Activated T-cell treated with anti-CD3 and anti-CD28 coated beads for 24 hours (primary cell): ENCODE measurements around the gene SMARCC1.

ENCODE experiments used
- DNase-seq: peaks from one replicate; pipeline ENCODE4 v3.0.0-alpha.2; 2020; ENCODE audit warnings: low read depth

The SMARCC1 gene

GRCh38 chr3:47586746-47587145, 194.9 kb downstream of the SMARCC1 start:
- DNase-seq, result no peak

- no peak for DNase-seq
Observed at GRCh38 chr3:47583320-47584075, 198.2 kb downstream of the SMARCC1 start.

- DNase-seq, result no peak
Observed at GRCh38 chr3:47581835-47582234, 199.9 kb downstream of the SMARCC1 start.

- no peak for DNase-seq
Observed at GRCh38 chr3:47581422-47581821, 200.3 kb downstream of the SMARCC1 start.

GRCh38 chr3:47580481-47580880, 201.2 kb downstream of the SMARCC1 start:
- no peak for DNase-seq

GRCh38 chr3:47579875-47580274, 201.8 kb downstream of the SMARCC1 start:
- no peak for DNase-seq

GRCh38 chr3:47578691-47579632, 202.7 kb downstream of the SMARCC1 start, which contains the start of gene CSPG5:
CSPG5 (minus strand) TSS chr3:47578865; CDS start chr3:47578693, 172 bp downstream.
- DNase-seq, result no peak

GRCh38 chr3:47578119-47578632, 203.5 kb downstream of the SMARCC1 start:
- DNase-seq, result peak; percentile 16

GRCh38 chr3:47577583-47578118, 204.0 kb downstream of the SMARCC1 start:
- no peak for DNase-seq

- DNase-seq, result no peak
Observed at GRCh38 chr3:47573190-47574172, 208.2 kb downstream of the SMARCC1 start.

GRCh38 chr3:47571391-47572175, 210.1 kb downstream of the SMARCC1 start:
- no peak for DNase-seq

GRCh38 chr3:47568901-47569300, 212.8 kb downstream of the SMARCC1 start:
- no peak for DNase-seq

GRCh38 chr3:47567149-47567548, 214.5 kb downstream of the SMARCC1 start:
- DNase-seq, result no peak

- DNase-seq, result no peak
Observed at GRCh38 chr3:47566667-47567066, 215.0 kb downstream of the SMARCC1 start.

GRCh38 chr3:47565734-47566550, 215.8 kb downstream of the SMARCC1 start:
- DNase-seq, result no peak

GRCh38 chr3:47556351-47556750, 225.3 kb downstream of the SMARCC1 start:
- no peak for DNase-seq

GRCh38 chr3:47554335-47554734, 227.4 kb downstream of the SMARCC1 start:
- DNase-seq, result no peak

- no peak for DNase-seq
Observed at GRCh38 chr3:47553407-47553806, 228.3 kb downstream of the SMARCC1 start.

- DNase-seq, result no peak
Observed at GRCh38 chr3:47542471-47543173, 239.1 kb downstream of the SMARCC1 start.
